ENCODE measurements around the gene IQCF6. TPM values are rescaled to one million over a fixed set of nuclear protein-coding genes. Genes with fewer than 3 reads are reported as not detected.
"Not testable (repeated sequence)": the region's sequence is repeated elsewhere in the genome, so short reads cannot be mapped to it uniquely, and the experiment has no call there.

Gene IQCF6
- total and polyA plus RNA-seq, 8 donors: not detected

DNA sequence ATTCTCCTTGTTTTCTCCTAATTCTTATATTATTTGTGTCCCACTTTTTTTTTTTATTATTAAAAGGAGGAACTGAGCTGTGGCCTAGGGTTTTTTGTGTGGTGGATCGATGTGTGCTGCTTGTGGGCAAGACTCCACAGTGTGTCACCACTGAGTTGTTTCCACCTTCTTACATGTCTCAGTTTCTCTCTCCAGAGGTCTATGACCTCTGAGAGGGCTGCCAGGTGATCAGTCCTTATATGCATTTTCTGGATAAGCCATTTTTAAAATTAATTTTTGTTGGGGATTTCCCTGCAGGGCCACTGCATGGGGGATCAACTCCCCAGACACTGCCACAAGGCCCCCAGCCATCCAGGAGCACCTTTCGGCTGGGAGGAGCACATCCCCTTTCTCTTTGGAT, 27.8 kb downstream of the IQCF6 start:
- no peaks in the 10 kb centered on the region for H3K4me1 ChIP-seq
- no peaks in the 10 kb centered on the region for H3K27me3 ChIP-seq
- H3K27ac ChIP-seq: no peak overlapping the region
- intact Hi-C loops (cut with DNase I): no loop called here
- TF ChIP-seq CTCF (IDR thresholded peaks at IDR 0.05): no peak
- DNase-seq (no peak), FAIRE-seq (no peak), ATAC-seq (no peak)
- no peaks in the 10 kb centered on the region for H3K36me3 ChIP-seq
- 89 to 93% methylated on average over 2 of the region's 2 CpGs for WGBS, 2 donors
- no peaks in the 10 kb centered on the region for H3K9me3 ChIP-seq
- no peak overlapping the region for H3K4me3 ChIP-seq

GRCh38 chr3:51750878-51751277, 28.2 kb downstream of the IQCF6 start:
- Histone ChIP-seq H3K36me3 (no peaks in the 10 kb centered on the region), H3K4me3 (no peak overlapping the region), H3K4me1 (no peaks in the 10 kb centered on the region), H3K27me3 (no peaks in the 10 kb centered on the region), H3K27ac (no peak overlapping the region), H3K9me3 (no peaks in the 10 kb centered on the region)
- intact Hi-C loops (cut with DNase I): no loop called here
- no peak for TF ChIP-seq CTCF (IDR thresholded peaks at IDR 0.05)
- no peak for DNase-seq
- WGBS, 2 donors: 90 to 98% methylated on average over 1 of the region's 1 CpG
- ATAC-seq: no peak
- no peak for FAIRE-seq

- H3K9me3 ChIP-seq: no peaks in the 10 kb centered on the region
- no peaks in the 10 kb centered on the region for H3K4me1 ChIP-seq
- no peak for ATAC-seq
- H3K27ac ChIP-seq: no peak overlapping the region
- no peaks in the 10 kb centered on the region for H3K36me3 ChIP-seq
- intact Hi-C loops (cut with DNase I): no loop called here
- no peak for TF ChIP-seq CTCF (IDR thresholded peaks at IDR 0.05)
- DNase-seq: no peak
- no peaks in the 10 kb centered on the region for H3K27me3 ChIP-seq
- WGBS, 2 donors: 42 to 49% methylated on average over 1 of the region's 1 CpG
- no peak overlapping the region for H3K4me3 ChIP-seq
- FAIRE-seq: no peak
Observed at GRCh38 chr3:51748327-51748726, 30.7 kb downstream of the IQCF6 start.

- Histone ChIP-seq H3K27me3 (no peaks in the 10 kb centered on the region), H3K9me3 (no peaks in the 10 kb centered on the region), H3K4me3 (no peak overlapping the region), H3K36me3 (no peaks in the 10 kb centered on the region), H3K27ac (no peak overlapping the region), H3K4me1 (no peaks in the 10 kb centered on the region)
- FAIRE-seq: no peak
- no peak for TF ChIP-seq CTCF (IDR thresholded peaks at IDR 0.05)
- intact Hi-C loops (cut with DNase I): no loop called here
- no peak for DNase-seq
- ATAC-seq: no peak
Observed at GRCh38 chr3:51747840-51748239, 31.2 kb downstream of the IQCF6 start.

DNA sequence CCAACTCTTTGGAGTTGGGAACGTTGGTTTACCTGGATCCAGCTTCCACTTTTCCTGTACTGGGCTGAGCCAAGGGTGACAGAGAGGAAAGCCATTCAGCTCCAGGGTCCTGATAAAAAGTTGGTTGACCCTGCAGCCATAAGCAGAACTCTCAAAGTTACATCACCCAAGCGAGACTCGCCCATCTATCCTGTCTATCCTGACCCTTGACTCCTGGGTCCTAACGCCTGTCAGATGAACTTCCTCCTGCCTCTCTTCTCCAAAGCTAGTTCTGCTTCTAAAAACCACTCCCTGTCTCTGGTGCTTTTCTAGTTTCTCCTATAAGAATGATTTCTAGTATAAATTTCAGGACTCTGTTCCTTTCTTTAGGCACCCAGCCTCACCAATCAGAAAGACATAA, 36.1 kb downstream of the IQCF6 start:
- H3K9me3 ChIP-seq; H3K27me3 ChIP-seq; H3K4me1 ChIP-seq; H3K4me3 ChIP-seq; DNase-seq; ATAC-seq; H3K27ac ChIP-seq; H3K36me3 ChIP-seq; FAIRE-seq; intact Hi-C loops (cut with DNase I): not testable (repeated sequence)
- WGBS, 2 donors: 58 to 60% methylated on average over 4 of the region's 4 CpGs

GRCh38 chr3:51742320-51742719, 36.7 kb downstream of the IQCF6 start:
- intact Hi-C loops (cut with DNase I); DNase-seq; H3K27me3 ChIP-seq; H3K9me3 ChIP-seq; H3K4me3 ChIP-seq; H3K4me1 ChIP-seq; ATAC-seq; H3K36me3 ChIP-seq; H3K27ac ChIP-seq; FAIRE-seq: not testable (repeated sequence)
- 62 to 73% methylated on average over 3 of the region's 3 CpGs for WGBS, 2 donors
